HepG2 (cell line): ENCODE measurements around the gene PNMA8C. TPM values are rescaled to one million over a fixed set of nuclear protein-coding genes. Genes with fewer than 3 reads are reported as not detected.
A peak's percentile ranks its signal among the peaks of the same experiment; 100 is the strongest.

Experiments
- ATAC-seq: fragments of 200-7000 bp; cut with Tn5 transposase; 3 replicates; pipeline ENCODE4 v1.9.1; 2020; ENCODE audit warnings: mild to moderate bottlenecking, moderate library complexity
- BruUV-seq: library from RNA; stranded (reverse); fragments of 400-500 nt; replicated peaks from 2 replicates; lab custom pipeline; 2021; lab: Mats Ljungman, UMichigan
- CTCF ChIA-PET: fragments of 300-600 bp; formaldehyde crosslinking; extraction: SDS; loops from one replicate; lab custom pipeline; 2021; ENCODE audit warnings: low total read pairs, inconsistent platforms, low intra/inter-chr PET ratio; lab: Yijun Ruan, JAX
- POLR2A ChIA-PET: fragments of 350-600 bp; sonication (Branson Sonifier 250); formaldehyde crosslinking; loops from one replicate; lab custom pipeline; 2020; ENCODE audit warnings: antibody characterized with exemption, inconsistent platforms; lab: Yijun Ruan, JAX
- DNase-seq: peaks from one replicate; pipeline ENCODE4 v3.0.0-alpha.2; 2015; ENCODE audit warnings: low spot score
- FAIRE-seq: peaks from 3 replicates; lab custom pipeline; 2011; peaks lifted over from hg19 to GRCh38; lab: Jason Lieb, UNC
- H2AFZ ChIP-seq: one replicate; pipeline ENCODE4 v1.6.1; 2011; ENCODE audit warnings: low read length, inconsistent platforms
- H3K27ac ChIP-seq: fragments of 300-600 bp; 3 replicates; pipeline ENCODE4 v1.8.0; 2011; ENCODE audit warnings: mixed run types, mild to moderate bottlenecking, mixed read lengths, low read length, inconsistent platforms; ENCODE audit not compliant: insufficient read depth; ENCODE audit errors: extremely low read length
- H3K27me3 ChIP-seq, 2 experiments: fragments of 200-600 bp in 1 of 2; 2 replicates in 1 of 2; 3 replicates in 1 of 2; pipeline versions ENCODE4 v1.6.0 to v1.8.0; 2011; ENCODE audit warnings: low read length in 2 of 2, mild to moderate bottlenecking in 2 of 2, moderate library complexity in 2 of 2, inconsistent platforms in 1 of 2; ENCODE audit not compliant: insufficient read depth in 2 of 2, control insufficient read depth in 1 of 2
- H3K36me3 ChIP-seq, 2 experiments: fragments of 200-600 bp in 1 of 2; replicated peaks in 1 of 2; 2 replicates in 1 of 2; 3 replicates in 1 of 2; pipeline versions ENCODE4 v1.5.1 to v1.8.0; 2011; ENCODE audit warnings: low read length in 2 of 2, inconsistent platforms in 1 of 2; ENCODE audit not compliant: insufficient read depth in 2 of 2, control insufficient read depth in 1 of 2
- H3K4me1 ChIP-seq: 2 replicates; pipeline ENCODE4 v1.5.1; 2012; ENCODE audit warnings: low read length, inconsistent platforms; ENCODE audit not compliant: insufficient read depth
- H3K4me2 ChIP-seq: 2 replicates; pipeline ENCODE4 v1.6.0; 2011; ENCODE audit warnings: low read depth, low read length, inconsistent platforms
- H3K4me3 ChIP-seq, 3 experiments: fragments of 200-600 bp in 1 of 3; sonication (generic), shearing (Covaris generic) in 1 of 3; replicated peaks in 1 of 3; 2 replicates each; pipeline ENCODE4 v1.5.1; 2011 to 2016; ENCODE audit warnings: low read length in 3 of 3, inconsistent platforms in 2 of 3, low read depth in 2 of 3, mild to moderate bottlenecking in 2 of 3, control low read depth in 1 of 3, mixed read lengths in 1 of 3; ENCODE audit not compliant: insufficient read depth in 1 of 3
- H3K79me2 ChIP-seq: one replicate; pipeline ENCODE4 v1.6.1; 2011; ENCODE audit warnings: low read length, inconsistent platforms; ENCODE audit not compliant: insufficient read depth
- H3K9ac ChIP-seq: 2 replicates; pipeline ENCODE4 v1.6.0; 2011; ENCODE audit warnings: mild to moderate bottlenecking, low read depth, low read length, inconsistent platforms; ENCODE audit not compliant: insufficient read depth
- H3K9me3 ChIP-seq: 2 replicates; pipeline ENCODE4 v1.5.1; 2012; ENCODE audit warnings: mild to moderate bottlenecking, low read length
- H4K20me1 ChIP-seq: 2 replicates; pipeline ENCODE4 v1.6.0; 2011; ENCODE audit warnings: inconsistent platforms, mild to moderate bottlenecking, low read length, moderate library complexity; ENCODE audit not compliant: insufficient read depth
- CEBPG ChIP-seq: IDR thresholded peaks from 2 replicates; pipeline ENCODE4 v1.6.1; 2016
- SMYD3 ChIP-seq: sonication (generic); formaldehyde crosslinking; IDR thresholded peaks from 2 replicates; pipeline ENCODE4 v1.8.1; 2023; ENCODE audit warnings: mild to moderate bottlenecking, missing genetic modification reagents
- SOX6 ChIP-seq, 2 experiments: fragments of 450-650 bp in 1 of 2; sonication (generic) in 1 of 2; formaldehyde crosslinking in 1 of 2; IDR thresholded peaks; 2 replicates each; pipeline versions ENCODE4 v1.4.0 to v1.6.1; 2017 to 2020; ENCODE audit warnings: antibody characterized with exemption in 1 of 2, mild to moderate bottlenecking in 1 of 2, missing genetic modification reagents in 1 of 2
- ZMAT3 ChIP-seq: sonication (generic); formaldehyde crosslinking; conservative IDR thresholded peaks from 2 replicates; pipeline ENCODE4 v1.7.0; 2021; ENCODE audit warnings: missing genetic modification reagents
- ZNF556 ChIP-seq: sonication (generic); formaldehyde crosslinking; IDR thresholded peaks from 2 replicates; pipeline ENCODE4 v1.4.0; 2020; ENCODE audit warnings: mild to moderate bottlenecking, missing genetic modification reagents, borderline replicate concordance
- ZNF572 ChIP-seq: sonication (generic); formaldehyde crosslinking; IDR thresholded peaks from 2 replicates; pipeline ENCODE4 v1.5.1; 2020; ENCODE audit warnings: mild to moderate bottlenecking, missing genetic modification reagents
- WGBS: methylation state at CpG from one replicate; pipeline ENCODE4 v1.1.6; 2017; ENCODE audit warnings: low lambda C conversion rate; 5-methylcytosine and 5-hydroxymethylcytosine counted together
- in situ Hi-C: cut with HindIII; loops from 2 replicates; pipeline ENCODE4 v1.10.0; 2017; ENCODE audit warnings: low pct_unique_long_range_greater_than_20kb; ENCODE audit not compliant: extremely low pct_ligation_motif_present
- intact Hi-C: fragments of 100-400 bp; cut with micrococcal nuclease; formaldehyde crosslinking; loops from one replicate; pipeline ENCODE4 v1.10.0; 2022; ENCODE audit not compliant: unreplicated experiment
- polyA plus RNA-seq, 8 experiments: library from polyadenylated mRNA; depleted of rRNA in 3 of 8; stranded (reverse) in 7 of 8; unstranded in 1 of 8; fragments of >200 nt; fragmentation: Illumina TruSeq in 4 of 8; extraction: Trizol in 4 of 8; gene quantifications; 2 replicates each; pipeline versions ENCODE4 v1.2.1 to v1.2.3, GENCODE V29; 2011 to 2016; ENCODE audit warnings: low read depth in 4 of 8, missing spikeins in 1 of 8, mixed read lengths in 1 of 8; ENCODE audit not compliant: insufficient read depth in 1 of 8
- total RNA-seq, 5 experiments: library from RNA; depleted of rRNA; stranded (reverse); fragments of >200 nt; fragmentation: Illumina TruSeq; extraction: Trizol; gene quantifications; 2 replicates each; pipeline ENCODE4 v1.2.3, GENCODE V29; 2016; ENCODE audit warnings: low read depth in 1 of 5

Gene PNMA8C
- total and polyA plus RNA-seq, 2 of the 13 experiments (the other 11 are each of a cell fraction or from before 2014, with no cell fraction given): not detected

DNA sequence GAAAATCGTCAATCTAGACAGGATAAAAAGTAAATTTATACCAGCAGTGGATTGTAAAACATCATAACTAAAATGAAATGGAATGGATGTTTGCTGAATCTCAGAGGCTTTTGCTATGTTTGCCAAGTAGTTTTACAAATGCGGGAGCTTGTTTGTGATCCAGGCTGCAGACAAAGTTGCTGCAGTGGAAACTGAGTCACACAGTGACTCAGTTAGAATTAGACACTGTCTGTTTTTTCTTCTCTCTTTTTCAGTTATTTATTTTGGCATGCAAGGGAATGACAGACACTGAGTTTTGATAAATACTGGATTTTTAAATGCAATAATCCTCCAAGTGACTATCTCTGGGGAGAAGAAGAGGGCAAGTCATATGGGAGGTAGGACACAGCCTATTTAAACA lies 47.2 kb upstream of the PNMA8C start:
- CTCF ChIA-PET: no interaction called here
- DNase-seq (no peak), ATAC-seq (no peak), FAIRE-seq (no peak)
- Histone ChIP-seq H3K79me2 (no peaks in the 10 kb centered on the region), H4K20me1 (no peaks in the 10 kb centered on the region), H3K27me3 (peaks cover 2 to 13% of the 10 kb centered on the region in 2 experiments; a peak in 2 of 5 replicates), H3K9ac (no peak overlapping the region), H3K9me3 (no peaks in the 10 kb centered on the region), H3K36me3 (no peaks in the 10 kb centered on the region), H3K4me3 (no peak overlapping the region), H3K27ac (no peak overlapping the region), H3K4me2 (no peak overlapping the region), H3K4me1 (peaks cover 24% of the 10 kb centered on the region), H2AFZ (no peak overlapping the region)
- BruUV-seq: no TSS peak
- intact Hi-C loops (no loop called here), in situ Hi-C loops (no loop called here)
- POLR2A ChIA-PET: no interaction called here
- TF ChIP-seq ZNF572 (CRISPR knock-in tag) (no peak), ZNF556 (CRISPR knock-in tag) (no peak), ZMAT3 (CRISPR knock-in tag) (no peak), CEBPG (CRISPR knock-in tag) (no peak)
- WGBS: 19% methylated on average over 2 of the region's 2 CpGs

DNA sequence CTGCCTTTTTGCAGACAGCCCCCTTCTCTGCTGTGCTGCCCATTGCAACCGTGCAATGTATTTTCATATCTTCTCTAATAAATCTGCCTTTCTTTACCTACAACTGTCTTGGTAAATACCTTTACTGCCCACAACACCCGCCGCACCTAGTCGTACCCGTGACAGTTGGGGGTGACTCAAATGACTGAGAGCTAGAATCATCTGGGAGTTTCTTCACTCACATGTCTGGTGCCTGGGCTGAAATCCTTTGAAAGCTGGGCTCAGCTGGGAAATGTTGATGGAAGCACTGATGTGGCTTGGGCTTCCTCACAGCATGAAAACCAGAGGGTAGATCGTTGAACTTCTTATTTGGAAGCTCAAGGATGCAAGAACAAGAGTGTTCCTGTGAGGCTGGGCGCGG lies 45.5 kb upstream of the PNMA8C start:
- POLR2A ChIA-PET: no interaction called here
- no peaks in the 10 kb centered on the region for H4K20me1 ChIP-seq
- H3K79me2 ChIP-seq: no peaks in the 10 kb centered on the region
- H2AFZ ChIP-seq: no peak overlapping the region
- in situ Hi-C loops: no loop called here
- TF ChIP-seq SMYD3: no peak
- TF ChIP-seq SOX6 (IDR thresholded peaks at IDR 0.05): no peak
- 0 out of 2 replicates have a peak, but pooled peaks have one; percentile 10 for TF ChIP-seq SOX6 (CRISPR knock-in tag; IDR thresholded peaks at IDR 0.05)
- TF ChIP-seq, all 625 proteins: peak for 1
- H3K9ac ChIP-seq: no peak overlapping the region
- 0 out of 2 replicates have a peak overlapping the region, but pooled peaks have one; percentile 40 for H3K4me2 ChIP-seq
- no peak overlapping the region for H3K4me3 ChIP-seq
- BruUV-seq: no TSS peak
- CTCF ChIA-PET: no interaction called here
- intact Hi-C loops: no loop called here
- H3K36me3 ChIP-seq: no peaks in the 10 kb centered on the region
- FAIRE-seq (no peak), ATAC-seq (no peak), DNase-seq (no peak)
- peaks cover 2 to 19% of the 10 kb centered on the region in 2 experiments; a peak in 3 of 5 replicates for H3K27me3 ChIP-seq
- H3K4me1 ChIP-seq: peaks cover 27% of the 10 kb centered on the region
- 31% methylated on average over 8 of the region's 8 CpGs for WGBS
- no peak overlapping the region for H3K27ac ChIP-seq
- H3K9me3 ChIP-seq: no peaks in the 10 kb centered on the region
